ENCODE results near the gene FAM227A.

GRCh38 chr22:38531251-38531938 is 124.8 kb downstream of the FAM227A start:
- TF ChIP-seq CTCF (IDR thresholded peaks at IDR 0.05; ENCODE audit: extremely low read depth in 1 of 2, insufficient read depth in 1 of 2, low read depth in 1 of 2, low read length in 2 of 2) (no peak), POLR2AphosphoS5 (IDR thresholded peaks at IDR 0.05; ENCODE audit: insufficient read depth, low read depth, low read length) (no peak), MAX (IDR thresholded peaks at IDR 0.05; ENCODE audit: insufficient read depth, insufficient read length) (no peak), POLR2A (IDR thresholded peaks at IDR 0.05; ENCODE audit: low read depth, low read length) (no peak), EZH2 (IDR thresholded peaks at IDR 0.05; ENCODE audit: borderline replicate concordance, low read depth, low read length, severe bottlenecking) (no peak), FOS (IDR thresholded peaks at IDR 0.05; ENCODE audit: borderline replicate concordance, insufficient read depth, low read length) (no peak), JUN (IDR thresholded peaks at IDR 0.05; ENCODE audit: borderline replicate concordance, insufficient read depth, insufficient read length, low read depth) (no peak), GATA2 (IDR thresholded peaks at IDR 0.05; ENCODE audit: insufficient read depth, insufficient read length, low read depth, low read length) (no peak), MYC (IDR thresholded peaks at IDR 0.05; ENCODE audit: low read depth, low read length) (no peak)

Measured in endothelial cell of umbilical vein (primary cell).